ENCODE data around the gene PDHA2.

DNA sequence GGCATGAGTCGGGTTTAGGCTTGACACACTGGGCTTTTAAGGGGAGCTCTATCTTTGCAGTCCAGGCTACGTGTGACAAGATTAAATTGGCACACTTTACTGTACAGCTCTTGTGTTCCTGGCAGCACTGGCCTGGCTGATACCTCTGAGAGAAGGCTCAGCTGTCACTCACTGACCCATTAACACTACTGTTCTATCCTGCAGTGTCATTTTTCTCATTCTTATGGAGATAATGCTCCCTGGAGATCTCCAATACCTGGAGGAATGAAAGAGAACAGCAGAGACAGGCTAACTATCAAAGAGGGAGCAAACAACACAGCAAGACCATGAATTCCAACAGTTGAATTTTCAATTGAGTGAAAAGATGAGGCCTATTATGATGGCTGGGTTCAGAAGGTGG is 1.7 kb upstream of the PDHA2 start:
- TF ChIP-seq, protein P1, sequence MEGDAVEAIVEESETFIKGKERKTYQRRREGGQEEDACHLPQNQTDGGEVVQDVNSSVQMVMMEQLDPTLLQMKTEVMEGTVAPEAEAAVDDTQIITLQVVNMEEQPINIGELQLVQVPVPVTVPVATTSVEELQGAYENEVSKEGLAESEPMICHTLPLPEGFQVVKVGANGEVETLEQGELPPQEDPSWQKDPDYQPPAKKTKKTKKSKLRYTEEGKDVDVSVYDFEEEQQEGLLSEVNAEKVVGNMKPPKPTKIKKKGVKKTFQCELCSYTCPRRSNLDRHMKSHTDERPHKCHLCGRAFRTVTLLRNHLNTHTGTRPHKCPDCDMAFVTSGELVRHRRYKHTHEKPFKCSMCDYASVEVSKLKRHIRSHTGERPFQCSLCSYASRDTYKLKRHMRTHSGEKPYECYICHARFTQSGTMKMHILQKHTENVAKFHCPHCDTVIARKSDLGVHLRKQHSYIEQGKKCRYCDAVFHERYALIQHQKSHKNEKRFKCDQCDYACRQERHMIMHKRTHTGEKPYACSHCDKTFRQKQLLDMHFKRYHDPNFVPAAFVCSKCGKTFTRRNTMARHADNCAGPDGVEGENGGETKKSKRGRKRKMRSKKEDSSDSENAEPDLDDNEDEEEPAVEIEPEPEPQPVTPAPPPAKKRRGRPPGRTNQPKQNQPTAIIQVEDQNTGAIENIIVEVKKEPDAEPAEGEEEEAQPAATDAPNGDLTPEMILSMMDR (IDR thresholded peaks at IDR 0.05 in 2 of 3, conservative IDR thresholded peaks at IDR 0.05 in 1 of 3; ENCODE audit: borderline replicate concordance in 1 of 3, insufficient read depth in 1 of 3, low read depth in 2 of 3, low read length in 2 of 3) = no peak
- no peak for TF ChIP-seq EZH2 (IDR thresholded peaks at IDR 0.05)
- TF ChIP-seq POLR2A (IDR thresholded peaks at IDR 0.05; ENCODE audit: borderline replicate concordance, extremely low read depth, insufficient read depth, insufficient read length) = no peak
- TF ChIP-seq RAD21 (IDR thresholded peaks at IDR 0.05; ENCODE audit: low read depth) = no peak
- TF ChIP-seq ELF1 (IDR thresholded peaks at IDR 0.05; ENCODE audit: borderline replicate concordance, low read depth) = no peak
- TF ChIP-seq, protein P2, sequence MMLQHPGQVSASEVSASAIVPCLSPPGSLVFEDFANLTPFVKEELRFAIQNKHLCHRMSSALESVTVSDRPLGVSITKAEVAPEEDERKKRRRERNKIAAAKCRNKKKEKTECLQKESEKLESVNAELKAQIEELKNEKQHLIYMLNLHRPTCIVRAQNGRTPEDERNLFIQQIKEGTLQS (IDR thresholded peaks at IDR 0.05) = no peak
- TF ChIP-seq, protein P3, sequence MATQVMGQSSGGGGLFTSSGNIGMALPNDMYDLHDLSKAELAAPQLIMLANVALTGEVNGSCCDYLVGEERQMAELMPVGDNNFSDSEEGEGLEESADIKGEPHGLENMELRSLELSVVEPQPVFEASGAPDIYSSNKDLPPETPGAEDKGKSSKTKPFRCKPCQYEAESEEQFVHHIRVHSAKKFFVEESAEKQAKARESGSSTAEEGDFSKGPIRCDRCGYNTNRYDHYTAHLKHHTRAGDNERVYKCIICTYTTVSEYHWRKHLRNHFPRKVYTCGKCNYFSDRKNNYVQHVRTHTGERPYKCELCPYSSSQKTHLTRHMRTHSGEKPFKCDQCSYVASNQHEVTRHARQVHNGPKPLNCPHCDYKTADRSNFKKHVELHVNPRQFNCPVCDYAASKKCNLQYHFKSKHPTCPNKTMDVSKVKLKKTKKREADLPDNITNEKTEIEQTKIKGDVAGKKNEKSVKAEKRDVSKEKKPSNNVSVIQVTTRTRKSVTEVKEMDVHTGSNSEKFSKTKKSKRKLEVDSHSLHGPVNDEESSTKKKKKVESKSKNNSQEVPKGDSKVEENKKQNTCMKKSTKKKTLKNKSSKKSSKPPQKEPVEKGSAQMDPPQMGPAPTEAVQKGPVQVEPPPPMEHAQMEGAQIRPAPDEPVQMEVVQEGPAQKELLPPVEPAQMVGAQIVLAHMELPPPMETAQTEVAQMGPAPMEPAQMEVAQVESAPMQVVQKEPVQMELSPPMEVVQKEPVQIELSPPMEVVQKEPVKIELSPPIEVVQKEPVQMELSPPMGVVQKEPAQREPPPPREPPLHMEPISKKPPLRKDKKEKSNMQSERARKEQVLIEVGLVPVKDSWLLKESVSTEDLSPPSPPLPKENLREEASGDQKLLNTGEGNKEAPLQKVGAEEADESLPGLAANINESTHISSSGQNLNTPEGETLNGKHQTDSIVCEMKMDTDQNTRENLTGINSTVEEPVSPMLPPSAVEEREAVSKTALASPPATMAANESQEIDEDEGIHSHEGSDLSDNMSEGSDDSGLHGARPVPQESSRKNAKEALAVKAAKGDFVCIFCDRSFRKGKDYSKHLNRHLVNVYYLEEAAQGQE (IDR thresholded peaks at IDR 0.05; ENCODE audit: low read depth) = no peak
- no peak for TF ChIP-seq POLR2AphosphoS5 (IDR thresholded peaks at IDR 0.05; ENCODE audit: low read depth, low read length)
- TF ChIP-seq EZH2phosphoT487 (IDR thresholded peaks at IDR 0.05; ENCODE audit: borderline replicate concordance) = no peak
- TF ChIP-seq SIN3A (IDR thresholded peaks at IDR 0.05; ENCODE audit: low read depth) = no peak
- TF ChIP-seq, protein P4, sequence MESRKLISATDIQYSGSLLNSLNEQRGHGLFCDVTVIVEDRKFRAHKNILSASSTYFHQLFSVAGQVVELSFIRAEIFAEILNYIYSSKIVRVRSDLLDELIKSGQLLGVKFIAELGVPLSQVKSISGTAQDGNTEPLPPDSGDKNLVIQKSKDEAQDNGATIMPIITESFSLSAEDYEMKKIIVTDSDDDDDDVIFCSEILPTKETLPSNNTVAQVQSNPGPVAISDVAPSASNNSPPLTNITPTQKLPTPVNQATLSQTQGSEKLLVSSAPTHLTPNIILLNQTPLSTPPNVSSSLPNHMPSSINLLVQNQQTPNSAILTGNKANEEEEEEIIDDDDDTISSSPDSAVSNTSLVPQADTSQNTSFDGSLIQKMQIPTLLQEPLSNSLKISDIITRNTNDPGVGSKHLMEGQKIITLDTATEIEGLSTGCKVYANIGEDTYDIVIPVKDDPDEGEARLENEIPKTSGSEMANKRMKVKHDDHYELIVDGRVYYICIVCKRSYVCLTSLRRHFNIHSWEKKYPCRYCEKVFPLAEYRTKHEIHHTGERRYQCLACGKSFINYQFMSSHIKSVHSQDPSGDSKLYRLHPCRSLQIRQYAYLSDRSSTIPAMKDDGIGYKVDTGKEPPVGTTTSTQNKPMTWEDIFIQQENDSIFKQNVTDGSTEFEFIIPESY (IDR thresholded peaks at IDR 0.05; ENCODE audit: extremely low read depth, insufficient replicate concordance, low read length) = no peak
- no peak for TF ChIP-seq JUND (IDR thresholded peaks at IDR 0.05)
- TF ChIP-seq, protein P5, sequence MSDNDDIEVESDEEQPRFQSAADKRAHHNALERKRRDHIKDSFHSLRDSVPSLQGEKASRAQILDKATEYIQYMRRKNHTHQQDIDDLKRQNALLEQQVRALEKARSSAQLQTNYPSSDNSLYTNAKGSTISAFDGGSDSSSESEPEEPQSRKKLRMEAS (IDR thresholded peaks at IDR 0.05) = no peak

Measured in HCT116 (cell line).